Measurements from ENCODE around the gene SAMD4B.
A peak's percentile ranks its signal among the peaks of the same experiment; 100 is the strongest.

SAMD4B gene

GRCh38 chr19:39342647-39343305 is 555 bp downstream of the SAMD4B start:
- peak overlapping the region; percentile 64 for H3K4me3 ChIP-seq (ENCODE audit: low read depth, low read length)
- DNase-seq (ENCODE audit: low read depth): no peak
- TF ChIP-seq MYC (IDR thresholded peaks at IDR 0.05; ENCODE audit: low read depth, low read length) (no peak), CTCF (IDR thresholded peaks at IDR 0.05; ENCODE audit: low read depth, low read length) (no peak), MAX (IDR thresholded peaks at IDR 0.05; ENCODE audit: low read depth, low read length) (no peak), POLR2A (IDR thresholded peaks at IDR 0.05; ENCODE audit: extremely low read depth, insufficient read length) (no peak)

GRCh38 chr19:39345956-39346355 is 3.7 kb downstream of the SAMD4B start:
- no peak for DNase-seq (ENCODE audit: low read depth)
- H3K4me3 ChIP-seq (ENCODE audit: low read depth, low read length): no peak overlapping the region
- no peak for TF ChIP-seq CTCF (IDR thresholded peaks at IDR 0.05; ENCODE audit: low read depth, low read length)
- no peak for TF ChIP-seq MAX (IDR thresholded peaks at IDR 0.05; ENCODE audit: low read depth, low read length)
- TF ChIP-seq POLR2A (IDR thresholded peaks at IDR 0.05; ENCODE audit: extremely low read depth, insufficient read length): no peak
- no peak for TF ChIP-seq MYC (IDR thresholded peaks at IDR 0.05; ENCODE audit: low read depth, low read length)

- H3K4me3 ChIP-seq (ENCODE audit: low read depth, low read length): no peak overlapping the region
- no peak for DNase-seq (ENCODE audit: low read depth)
- TF ChIP-seq POLR2A (IDR thresholded peaks at IDR 0.05; ENCODE audit: extremely low read depth, insufficient read length): no peak
These were observed 5.3 kb downstream of the SAMD4B start for GRCh38 chr19:39347332-39348164.

- no peak for DNase-seq (ENCODE audit: low read depth)
- TF ChIP-seq MAX (IDR thresholded peaks at IDR 0.05; ENCODE audit: low read depth, low read length) (no peak), MYC (IDR thresholded peaks at IDR 0.05; ENCODE audit: low read depth, low read length) (no peak), CTCF (IDR thresholded peaks at IDR 0.05; ENCODE audit: low read depth, low read length) (no peak), POLR2A (IDR thresholded peaks at IDR 0.05; ENCODE audit: extremely low read depth, insufficient read length) (no peak)
- no peak overlapping the region for H3K4me3 ChIP-seq (ENCODE audit: low read depth, low read length)
These were observed 7.1 kb downstream of the SAMD4B start for GRCh38 chr19:39349326-39349725.

GRCh38 chr19:39350156-39350555 is 7.9 kb downstream of the SAMD4B start:
- H3K4me3 ChIP-seq (ENCODE audit: low read depth, low read length): no peak overlapping the region
- DNase-seq (ENCODE audit: low read depth): no peak
- no peak for TF ChIP-seq POLR2A (IDR thresholded peaks at IDR 0.05; ENCODE audit: extremely low read depth, insufficient read length)
- no peak for TF ChIP-seq CTCF (IDR thresholded peaks at IDR 0.05; ENCODE audit: low read depth, low read length)

- no peak for DNase-seq (ENCODE audit: low read depth)
- no peak overlapping the region for H3K4me3 ChIP-seq (ENCODE audit: low read depth, low read length)
- no peak for TF ChIP-seq POLR2A (IDR thresholded peaks at IDR 0.05; ENCODE audit: extremely low read depth, insufficient read length)
- no peak for TF ChIP-seq CTCF (IDR thresholded peaks at IDR 0.05; ENCODE audit: low read depth, low read length)
- no peak for TF ChIP-seq MYC (IDR thresholded peaks at IDR 0.05; ENCODE audit: low read depth, low read length)
- TF ChIP-seq MAX (IDR thresholded peaks at IDR 0.05; ENCODE audit: low read depth, low read length): no peak
These were observed 9.4 kb downstream of the SAMD4B start for GRCh38 chr19:39351537-39352064.

Measured in NB4 (cell line).